ENCODE data around the gene LRP1B. TPM values are rescaled to one million over a fixed set of nuclear protein-coding genes. Genes with fewer than 3 reads are reported as not detected.

The LRP1B gene
- total RNA-seq, 1 experiment from 2014 or later: 0.17 TPM

GRCh38 chr2:141316103-141316502 is 814.7 kb downstream of the LRP1B start:
- DNase-seq: no peak
- Histone ChIP-seq H3K4me3 (ENCODE audit: insufficient read depth, low read depth, low read length) (no peak overlapping the region), H3K36me3 (replicated peaks; ENCODE audit: control insufficient read depth, insufficient read depth, low read length) (no peaks in the 10 kb centered on the region), H3K27me3 (ENCODE audit: control insufficient read depth, insufficient read depth, low read length) (no peaks in the 10 kb centered on the region)

DNA sequence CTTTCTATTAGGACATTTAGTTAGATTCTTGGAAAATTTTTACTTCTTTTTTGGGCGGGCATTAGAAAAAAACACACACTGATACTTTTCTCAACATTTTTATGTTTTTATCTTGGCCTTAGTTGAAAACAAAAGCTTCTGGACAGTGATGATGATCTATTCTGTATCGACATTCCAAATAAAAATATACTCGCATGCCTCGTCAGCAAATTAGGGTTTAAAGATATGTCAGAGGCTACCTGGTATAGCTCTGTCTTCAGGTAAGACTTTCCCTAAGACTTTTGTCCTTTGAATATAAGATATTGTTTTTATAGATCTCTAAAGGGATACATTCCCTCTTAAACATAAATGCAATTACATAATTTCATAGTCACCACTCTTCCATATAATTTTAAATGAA is 816.8 kb downstream of the LRP1B start:
- DNase-seq: no peak
- Histone ChIP-seq H3K4me3 (ENCODE audit: insufficient read depth, low read depth, low read length) (no peak overlapping the region), H3K36me3 (replicated peaks; ENCODE audit: control insufficient read depth, insufficient read depth, low read length) (no peaks in the 10 kb centered on the region), H3K27me3 (ENCODE audit: control insufficient read depth, insufficient read depth, low read length) (no peaks in the 10 kb centered on the region)

DNA sequence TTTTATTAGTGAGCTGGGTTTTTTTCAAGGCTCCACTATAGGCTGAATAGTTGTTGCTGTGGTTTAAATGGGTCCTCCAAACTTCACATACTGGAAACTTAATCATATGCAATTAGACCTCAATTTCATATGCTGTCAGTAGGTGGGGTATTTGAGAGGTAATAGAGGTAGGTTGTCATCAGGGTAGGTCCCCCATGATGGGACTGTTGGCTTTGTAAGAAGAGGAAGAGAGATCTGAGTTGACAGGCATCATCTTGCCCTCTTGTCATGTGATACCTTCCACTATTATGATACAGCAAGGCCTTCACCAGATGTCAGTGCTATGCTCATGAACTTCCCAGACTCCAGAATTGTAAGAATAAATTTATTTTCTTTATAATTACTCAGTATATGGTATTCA is 819.4 kb downstream of the LRP1B start:
- H3K4me3 ChIP-seq (ENCODE audit: insufficient read depth, low read depth, low read length): no peak overlapping the region
- DNase-seq: no peak
- H3K36me3 ChIP-seq (replicated peaks; ENCODE audit: control insufficient read depth, insufficient read depth, low read length): no peaks in the 10 kb centered on the region
- no peaks in the 10 kb centered on the region for H3K27me3 ChIP-seq (ENCODE audit: control insufficient read depth, insufficient read depth, low read length)

DNA sequence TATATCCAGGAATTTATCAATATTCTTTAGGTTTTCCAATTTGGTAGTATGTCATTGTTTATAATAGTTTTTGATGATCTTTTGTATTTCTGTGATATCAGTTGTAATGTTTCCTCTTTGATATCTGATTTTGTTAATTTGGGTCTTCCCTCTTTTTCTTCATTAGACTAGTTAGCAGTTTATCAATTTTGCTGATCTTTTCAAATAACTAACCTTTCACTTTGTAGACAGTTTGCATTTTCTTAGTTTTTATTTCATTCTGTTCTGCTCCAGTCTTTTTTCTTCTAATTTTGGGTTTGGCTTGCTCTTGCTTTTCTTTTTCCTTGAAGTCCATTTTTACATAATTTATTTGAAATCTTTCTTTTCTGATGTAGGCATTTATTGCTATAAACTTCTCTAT is 824.4 kb downstream of the LRP1B start:
- DNase-seq: no peak
- Histone ChIP-seq H3K27me3 (ENCODE audit: control insufficient read depth, insufficient read depth, low read length) (no peaks in the 10 kb centered on the region), H3K36me3 (replicated peaks; ENCODE audit: control insufficient read depth, insufficient read depth, low read length) (no peaks in the 10 kb centered on the region), H3K4me3 (ENCODE audit: insufficient read depth, low read depth, low read length) (no peak overlapping the region)

GRCh38 chr2:141301551-141301950 is 829.3 kb downstream of the LRP1B start:
- DNase-seq: no peak
- Histone ChIP-seq H3K36me3 (replicated peaks; ENCODE audit: control insufficient read depth, insufficient read depth, low read length) (no peaks in the 10 kb centered on the region), H3K4me3 (ENCODE audit: insufficient read depth, low read depth, low read length) (no peak overlapping the region), H3K27me3 (ENCODE audit: control insufficient read depth, insufficient read depth, low read length) (no peaks in the 10 kb centered on the region)

GRCh38 chr2:141280037-141280436 is 850.8 kb downstream of the LRP1B start:
- Histone ChIP-seq H3K27me3 (ENCODE audit: control insufficient read depth, insufficient read depth, low read length) (no peaks in the 10 kb centered on the region), H3K4me3 (ENCODE audit: insufficient read depth, low read depth, low read length) (no peak overlapping the region), H3K36me3 (replicated peaks; ENCODE audit: control insufficient read depth, insufficient read depth, low read length) (no peaks in the 10 kb centered on the region)
- DNase-seq: no peak

DNA sequence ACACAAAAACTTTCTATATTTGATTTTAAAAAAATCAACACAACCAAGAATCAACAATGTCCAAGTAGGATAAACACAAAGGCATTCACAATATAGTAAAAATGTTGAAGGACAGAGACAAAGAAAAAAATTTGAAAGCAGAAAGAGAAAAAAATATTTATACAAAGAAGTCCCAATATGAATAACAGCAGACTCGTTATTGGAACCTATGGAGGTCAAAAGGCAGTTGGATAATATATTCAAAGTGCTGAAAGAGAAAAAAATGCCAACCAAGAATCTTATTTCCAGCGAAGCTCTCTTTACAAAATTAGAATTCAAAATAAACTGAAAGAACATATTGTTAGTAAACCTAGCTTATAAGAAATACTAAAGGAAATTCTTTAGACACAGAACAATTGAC is 859.5 kb downstream of the LRP1B start:
- Histone ChIP-seq H3K36me3 (replicated peaks; ENCODE audit: control insufficient read depth, insufficient read depth, low read length) (no peaks in the 10 kb centered on the region), H3K27me3 (ENCODE audit: control insufficient read depth, insufficient read depth, low read length) (no peaks in the 10 kb centered on the region), H3K4me3 (ENCODE audit: insufficient read depth, low read depth, low read length) (no peak overlapping the region)
- no peak for DNase-seq

DNA sequence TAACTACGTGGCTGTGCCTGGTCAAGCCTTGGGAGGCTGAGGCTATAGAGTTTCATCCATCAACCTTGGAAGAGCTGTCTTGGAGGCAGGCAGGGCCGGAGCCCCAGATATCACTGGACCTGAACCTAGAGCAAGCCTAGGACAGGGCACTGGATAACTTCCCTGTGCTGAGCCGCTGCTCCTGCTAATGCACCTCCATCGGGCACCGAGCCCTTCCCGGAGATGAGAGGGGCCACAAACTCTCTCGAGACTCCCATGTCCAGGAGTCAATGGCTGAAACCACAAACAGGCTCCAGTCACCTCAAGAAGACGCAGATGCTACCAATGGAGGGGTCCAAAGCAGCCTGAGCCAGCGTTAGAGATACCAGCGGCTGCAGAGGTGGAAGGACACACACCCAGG is 866.0 kb downstream of the LRP1B start:
- H3K36me3 ChIP-seq (replicated peaks; ENCODE audit: control insufficient read depth, insufficient read depth, low read length): no peaks in the 10 kb centered on the region
- DNase-seq: no peak
- no peaks in the 10 kb centered on the region for H3K27me3 ChIP-seq (ENCODE audit: control insufficient read depth, insufficient read depth, low read length)
- H3K4me3 ChIP-seq (ENCODE audit: insufficient read depth, low read depth, low read length): no peak overlapping the region

- Histone ChIP-seq H3K36me3 (replicated peaks; ENCODE audit: control insufficient read depth, insufficient read depth, low read length) (no peaks in the 10 kb centered on the region), H3K4me3 (ENCODE audit: insufficient read depth, low read depth, low read length) (no peak overlapping the region), H3K27me3 (ENCODE audit: control insufficient read depth, insufficient read depth, low read length) (no peaks in the 10 kb centered on the region)
- DNase-seq: no peak
Measured at GRCh38 chr2:141260911-141261310, 869.9 kb downstream of the LRP1B start.

DNA sequence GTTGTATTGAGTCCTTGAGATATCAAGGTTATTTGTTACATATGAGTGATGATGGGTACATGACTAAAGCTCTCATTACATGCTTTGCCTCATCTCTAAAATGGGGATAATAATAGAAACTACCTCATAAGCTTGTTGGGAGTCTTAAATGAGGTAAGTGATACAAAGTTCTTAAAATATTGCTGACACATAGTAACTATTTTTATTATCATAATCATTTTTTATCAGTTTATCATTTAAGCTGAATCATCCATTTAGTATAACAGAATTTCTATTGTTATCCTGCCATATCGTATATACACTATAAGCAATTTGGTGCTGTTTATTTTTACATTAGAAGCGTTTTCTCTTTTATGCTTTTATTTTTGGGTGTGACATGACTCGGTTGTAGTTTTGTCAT is 871.1 kb downstream of the LRP1B start:
- H3K36me3 ChIP-seq (replicated peaks; ENCODE audit: control insufficient read depth, insufficient read depth, low read length): no peaks in the 10 kb centered on the region
- no peak for DNase-seq

GRCh38 chr2:141242008-141242407 is 888.8 kb downstream of the LRP1B start:
- H3K36me3 ChIP-seq (replicated peaks; ENCODE audit: control insufficient read depth, insufficient read depth, low read length): no peaks in the 10 kb centered on the region
- no peaks in the 10 kb centered on the region for H3K27me3 ChIP-seq (ENCODE audit: control insufficient read depth, insufficient read depth, low read length)
- DNase-seq: no peak
- H3K4me3 ChIP-seq (ENCODE audit: insufficient read depth, low read depth, low read length): no peak overlapping the region

More for the DNA sequence above, 871.1 kb downstream of the LRP1B start:
- Histone ChIP-seq H3K27me3 (ENCODE audit: control insufficient read depth, insufficient read depth, low read length) (no peaks in the 10 kb centered on the region), H3K4me3 (ENCODE audit: insufficient read depth, low read depth, low read length) (no peak overlapping the region)

DNA sequence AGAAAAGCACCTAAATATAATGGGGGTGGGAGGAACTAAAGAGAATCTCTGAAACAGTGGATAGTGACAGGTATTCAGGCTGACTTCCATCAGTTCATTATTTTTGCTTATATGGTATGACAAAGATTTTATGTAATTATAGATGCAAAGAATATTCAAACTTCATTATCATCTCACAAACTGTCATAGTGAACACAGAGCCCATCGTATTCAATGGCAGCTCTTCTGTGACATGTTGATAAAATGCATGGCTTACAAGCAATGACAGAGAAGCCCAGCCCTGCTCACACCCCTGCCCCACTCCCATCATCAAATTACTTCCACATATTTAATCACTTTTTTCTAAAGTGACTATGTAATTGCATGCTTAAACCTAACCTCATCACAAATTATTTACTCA is 904.3 kb downstream of the LRP1B start:
- no peaks in the 10 kb centered on the region for H3K27me3 ChIP-seq (ENCODE audit: control insufficient read depth, insufficient read depth, low read length)
- no peaks in the 10 kb centered on the region for H3K36me3 ChIP-seq (replicated peaks; ENCODE audit: control insufficient read depth, insufficient read depth, low read length)
- H3K4me3 ChIP-seq (ENCODE audit: insufficient read depth, low read depth, low read length): no peak overlapping the region
- no peak for DNase-seq

DNA sequence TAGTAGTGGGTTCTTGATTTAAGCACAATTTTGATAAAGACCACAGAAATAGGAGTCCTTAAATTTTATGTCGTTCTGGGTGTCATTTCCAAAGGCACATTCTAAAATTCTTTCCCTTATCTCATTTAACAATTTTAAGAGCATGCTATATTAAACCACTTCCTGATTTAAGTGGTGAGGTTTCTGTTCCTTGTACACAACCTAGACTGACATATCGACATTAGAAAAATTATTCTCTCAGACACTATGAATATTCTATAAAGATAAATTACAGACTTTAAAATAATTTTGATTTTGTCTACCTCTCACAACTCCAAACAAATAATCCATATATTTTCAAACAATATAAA is 923.8 kb downstream of the LRP1B start:
- DNase-seq: no peak
- Histone ChIP-seq H3K36me3 (replicated peaks; ENCODE audit: control insufficient read depth, insufficient read depth, low read length) (no peaks in the 10 kb centered on the region), H3K27me3 (ENCODE audit: control insufficient read depth, insufficient read depth, low read length) (no peaks in the 10 kb centered on the region), H3K4me3 (ENCODE audit: insufficient read depth, low read depth, low read length) (no peak overlapping the region)

DNA sequence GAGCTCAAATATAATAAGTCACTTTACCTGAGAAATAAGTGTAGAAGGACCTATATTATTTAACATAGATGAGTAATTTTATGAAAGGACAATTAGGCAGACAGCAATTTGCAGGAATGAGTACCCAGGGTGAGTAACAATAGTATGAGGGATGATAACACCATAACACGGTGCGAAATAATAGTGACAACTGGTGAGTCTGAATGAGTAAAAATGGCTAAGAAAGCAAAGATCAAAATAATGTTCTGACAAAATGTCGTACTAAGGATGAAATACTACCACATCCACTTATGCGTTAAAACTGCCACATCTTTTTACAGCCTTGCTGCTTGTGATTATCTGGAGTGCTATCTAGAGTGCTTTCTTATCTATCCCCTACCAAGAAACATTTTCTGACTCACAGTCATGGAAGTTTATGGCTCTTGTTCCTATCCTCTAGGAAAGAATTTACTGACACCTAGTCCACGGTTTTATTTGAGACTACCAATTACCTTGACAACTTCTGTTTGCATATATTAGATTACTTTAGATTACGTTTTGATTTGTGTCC is 929.7 kb downstream of the LRP1B start:
- no peak for DNase-seq

DNA sequence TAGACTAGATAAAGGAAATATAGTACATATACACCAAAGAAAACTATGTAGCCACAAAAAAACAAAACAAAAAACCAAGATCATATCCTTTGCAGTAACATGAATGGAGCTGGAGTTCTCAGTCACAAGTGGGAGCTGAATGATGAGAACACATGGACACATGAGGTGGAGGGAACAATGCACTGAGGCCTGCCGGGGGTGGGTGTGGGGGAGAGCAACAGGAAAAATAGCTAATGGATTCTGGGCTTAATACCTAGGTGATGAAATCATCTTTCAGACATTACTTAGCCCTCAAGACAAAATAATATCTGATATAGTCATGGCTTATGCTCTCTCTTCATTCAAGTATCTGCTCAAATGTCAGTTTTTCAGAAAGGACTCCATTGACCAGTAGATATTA is 930.6 kb downstream of the LRP1B start:
- Histone ChIP-seq H3K36me3 (replicated peaks; ENCODE audit: control insufficient read depth, insufficient read depth, low read length) (no peaks in the 10 kb centered on the region), H3K4me3 (ENCODE audit: insufficient read depth, low read depth, low read length) (no peak overlapping the region), H3K27me3 (ENCODE audit: control insufficient read depth, insufficient read depth, low read length) (no peaks in the 10 kb centered on the region)
- DNase-seq: no peak

More for the DNA sequence above, 929.7 kb downstream of the LRP1B start:
- Histone ChIP-seq H3K27me3 (ENCODE audit: control insufficient read depth, insufficient read depth, low read length) (no peaks in the 10 kb centered on the region), H3K36me3 (replicated peaks; ENCODE audit: control insufficient read depth, insufficient read depth, low read length) (no peaks in the 10 kb centered on the region), H3K4me3 (ENCODE audit: insufficient read depth, low read depth, low read length) (no peak overlapping the region)

- H3K36me3 ChIP-seq (replicated peaks; ENCODE audit: control insufficient read depth, insufficient read depth, low read length): no peaks in the 10 kb centered on the region
- no peak overlapping the region for H3K4me3 ChIP-seq (ENCODE audit: insufficient read depth, low read depth, low read length)
- no peaks in the 10 kb centered on the region for H3K27me3 ChIP-seq (ENCODE audit: control insufficient read depth, insufficient read depth, low read length)
- DNase-seq: no peak
Measured at GRCh38 chr2:141199711-141200110, 931.1 kb downstream of the LRP1B start.

Data from H7 (cell line).